Ascending aorta (tissue), 2 donors: ENCODE measurements around the gene G0S2. TPM values are rescaled to one million over a fixed set of nuclear protein-coding genes. Genes with fewer than 3 reads are reported as not detected.

Source experiments
- DNase-seq, 2 donors: peaks; one replicate each; pipeline ENCODE4 v3.0.0-alpha.2; 2019; ENCODE audit warnings: low spot score in 2 of 2
- H3K27ac ChIP-seq, 2 donors: fragments of 200-600 bp; sonication (generic); one replicate each; pipeline ENCODE4 v1.5.1; 2016 to 2017; ENCODE audit warnings: mild to moderate bottlenecking in 1 of 2
- H3K27me3 ChIP-seq: fragments of 200-600 bp; sonication (generic); one replicate; pipeline ENCODE4 v1.5.1; 2017
- H3K36me3 ChIP-seq, 2 donors: fragments of 200-600 bp; sonication (generic); one replicate each; pipeline ENCODE4 v1.5.1; 2016
- H3K4me1 ChIP-seq, 2 donors: fragments of 200-600 bp; sonication (generic); one replicate each; pipeline ENCODE4 v1.5.1; 2016 to 2017; ENCODE audit warnings: mild to moderate bottlenecking in 1 of 2
- H3K4me3 ChIP-seq, 2 donors: fragments of 200-600 bp; sonication (generic); one replicate each; pipeline ENCODE4 v1.5.1; 2016 to 2017; ENCODE audit warnings: mild to moderate bottlenecking in 1 of 2
- H3K9me3 ChIP-seq, 2 donors: fragments of 200-600 bp; sonication (generic); one replicate each; pipeline ENCODE4 v1.5.1; 2016
- CTCF ChIP-seq, 3 experiments: fragments of 200-600 bp in 2 of 3; fragments of 450-650 bp in 1 of 3; sonication (generic) in 2 of 3; IDR thresholded peaks; one replicate each; pipeline ENCODE4 v1.5.1; 2016 to 2019; ENCODE audit warnings: antibody characterized with exemption in 3 of 3, mild to moderate bottlenecking in 1 of 3, moderate library complexity in 1 of 3
- intact Hi-C: fragments of 100-400 bp; cut with DNase I; formaldehyde crosslinking; loops from one replicate; pipeline ENCODE4 v1.15.1; 2023
- total RNA-seq: library from RNA; depleted of rRNA; stranded (reverse); fragments of >200 nt; gene quantifications from one replicate; pipeline ENCODE4 v1.1.0, GENCODE V29; 2016

G0S2 gene
- total RNA-seq, 1 donor from 2014 or later, result 15.1 TPM

DNA sequence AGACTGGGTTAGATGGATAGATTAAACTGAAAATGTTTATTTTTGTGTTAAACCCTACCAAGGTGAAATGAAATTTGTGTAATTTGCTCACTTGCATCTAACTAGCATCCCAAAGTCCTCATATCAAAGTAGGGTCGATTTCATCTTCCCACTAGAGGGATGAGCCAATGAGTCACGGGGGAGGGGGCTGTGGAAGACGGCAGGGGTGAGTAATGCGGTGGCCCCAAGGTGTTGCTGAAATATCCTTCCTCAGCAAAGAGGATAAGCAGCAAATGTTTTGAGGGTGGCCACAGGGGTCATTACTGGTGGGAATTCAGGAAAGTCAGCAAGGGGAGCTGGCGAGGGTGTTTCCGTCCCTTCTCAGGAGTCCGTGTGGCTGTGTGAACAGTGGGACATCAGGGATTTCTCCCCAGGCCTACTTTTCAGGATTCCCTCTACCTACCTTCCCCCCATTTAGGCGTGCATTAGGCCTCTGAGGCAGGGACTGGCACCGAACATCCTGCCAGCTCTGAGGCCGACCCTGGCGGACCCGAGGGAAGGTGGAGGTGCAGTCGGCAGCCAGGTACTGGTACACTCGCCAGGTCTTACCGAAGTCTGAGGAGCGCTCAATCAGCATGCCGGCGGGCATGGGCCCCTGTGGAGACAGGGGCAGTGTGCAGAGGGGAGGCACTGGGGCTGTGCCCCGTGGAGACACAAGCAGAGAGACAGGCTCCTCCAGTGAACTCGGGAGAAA lies 41.0 kb upstream of the G0S2 start:
- no peak for TF ChIP-seq CTCF (IDR thresholded peaks at IDR 0.05)
- Histone ChIP-seq H3K27ac (no peak overlapping the region), H3K4me3 (no peak overlapping the region), H3K27me3 (no peaks in the 10 kb centered on the region), H3K4me1 (no peaks in the 10 kb centered on the region), H3K36me3 (no peaks in the 10 kb centered on the region), H3K9me3 (no peaks in the 10 kb centered on the region)
- intact Hi-C loops, result no loop called here
- DNase-seq, result no peak

GRCh38 chr1:209635850-209636249 lies 39.4 kb upstream of the G0S2 start:
- no peaks in the 10 kb centered on the region for H3K36me3 ChIP-seq
- no peak for DNase-seq
- H3K9me3 ChIP-seq, result no peaks in the 10 kb centered on the region
- H3K27me3 ChIP-seq, result no peaks in the 10 kb centered on the region
- intact Hi-C loops, result no loop called here
- H3K4me3 ChIP-seq, result no peak overlapping the region
- TF ChIP-seq CTCF (IDR thresholded peaks at IDR 0.05), result no peak
- no peak overlapping the region for H3K27ac ChIP-seq
- H3K4me1 ChIP-seq, result no peaks in the 10 kb centered on the region

DNA sequence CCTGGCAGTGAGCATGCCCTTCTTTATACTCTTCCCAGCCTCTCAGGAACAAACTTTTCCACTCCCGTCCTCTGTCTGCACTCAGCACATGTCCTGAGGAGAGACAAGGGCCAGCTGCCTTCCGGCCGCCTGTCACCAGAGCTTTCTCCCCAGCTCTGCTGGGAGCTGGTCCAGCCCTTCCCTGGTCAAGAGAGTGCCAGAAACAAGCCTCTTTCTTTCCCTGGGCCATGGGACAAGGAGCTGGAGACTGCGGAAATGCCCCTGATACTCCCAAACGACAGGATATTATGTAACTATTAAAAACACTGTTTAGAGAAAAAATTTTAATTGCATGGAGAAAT lies 33.4 kb upstream of the G0S2 start:
- Histone ChIP-seq H3K27me3 (no peaks in the 10 kb centered on the region), H3K27ac (peak overlapping the region; percentile 79 to 83), H3K4me1 (peaks cover 4 to 15% of the 10 kb centered on the region in 2 donors), H3K4me3 (no peak overlapping the region), H3K9me3 (no peaks in the 10 kb centered on the region), H3K36me3 (no peaks in the 10 kb centered on the region)
- intact Hi-C loops, result no loop called here
- no peak for TF ChIP-seq CTCF (IDR thresholded peaks at IDR 0.05)
- DNase-seq, result peak in 1 of 2 donors; percentile 77

- H3K27ac ChIP-seq, result peak overlapping the region; percentile 42 to 79
- intact Hi-C loops, result no loop called here
These were observed 32.4 kb upstream of the G0S2 start for GRCh38 chr1:209642816-209643215.

GRCh38 chr1:209643285-209644020 lies 31.8 kb upstream of the G0S2 start:
- intact Hi-C loops, result no loop called here
- Histone ChIP-seq H3K9me3 (no peaks in the 10 kb centered on the region), H3K27me3 (no peaks in the 10 kb centered on the region), H3K4me3 (no peak overlapping the region), H3K4me1 (peaks cover 4 to 18% of the 10 kb centered on the region in 2 donors), H3K36me3 (no peaks in the 10 kb centered on the region), H3K27ac (peak overlapping the region; percentile 42 to 79)
- no peak for DNase-seq
- no peak for TF ChIP-seq CTCF (IDR thresholded peaks at IDR 0.05)

More at GRCh38 chr1:209642816-209643215, 32.4 kb upstream of the G0S2 start:
- Histone ChIP-seq H3K4me1 (peaks cover 4 to 15% of the 10 kb centered on the region in 2 donors), H3K4me3 (no peak overlapping the region), H3K9me3 (no peaks in the 10 kb centered on the region), H3K36me3 (no peaks in the 10 kb centered on the region), H3K27me3 (no peaks in the 10 kb centered on the region)
- TF ChIP-seq CTCF (IDR thresholded peaks at IDR 0.05), result no peak
- DNase-seq, result no peak
